D341Med (cell line): ENCODE measurements around the gene GFPT2.

Source experiments
- DNase-seq: peaks from one replicate; pipeline ENCODE4 v3.0.0; 2012; ENCODE audit warnings: low spot score

The GFPT2 gene

DNA sequence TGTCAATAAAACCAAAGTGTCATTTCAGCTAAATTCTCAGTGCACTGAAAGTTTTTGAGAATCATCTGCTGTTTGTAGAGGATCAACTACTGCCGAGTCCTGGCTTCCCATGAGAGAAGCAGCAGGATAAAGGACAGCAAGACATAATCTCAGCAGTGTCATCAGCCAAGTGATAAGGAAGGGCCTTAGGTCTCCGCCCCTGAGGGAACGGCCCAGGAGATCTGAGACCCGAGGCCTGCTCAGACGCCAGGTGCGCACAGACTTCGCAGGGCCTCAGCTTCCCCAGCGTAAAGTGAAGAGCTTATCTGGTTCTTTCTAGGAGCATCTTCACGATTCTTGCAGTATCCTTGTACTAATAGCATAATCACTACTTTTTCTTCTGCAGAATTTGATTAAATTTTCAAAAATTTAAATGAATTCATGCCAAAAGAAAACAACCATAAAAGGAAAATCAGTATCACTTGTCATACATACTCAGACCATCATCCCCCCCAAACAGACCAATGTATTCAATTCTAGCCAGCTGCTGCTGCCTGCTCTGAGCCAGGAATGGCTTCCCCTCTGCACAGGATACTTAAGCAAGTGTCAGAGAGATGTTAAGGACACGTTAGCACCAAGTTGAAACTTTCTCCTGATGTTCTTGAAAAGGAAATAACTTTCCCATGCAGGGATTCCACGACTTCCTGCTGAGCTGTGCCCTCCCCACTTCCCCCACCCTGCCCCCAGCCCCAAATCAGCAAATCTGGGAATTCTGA lies 2.2 kb downstream of the GFPT2 start:
- no peak for DNase-seq

DNA sequence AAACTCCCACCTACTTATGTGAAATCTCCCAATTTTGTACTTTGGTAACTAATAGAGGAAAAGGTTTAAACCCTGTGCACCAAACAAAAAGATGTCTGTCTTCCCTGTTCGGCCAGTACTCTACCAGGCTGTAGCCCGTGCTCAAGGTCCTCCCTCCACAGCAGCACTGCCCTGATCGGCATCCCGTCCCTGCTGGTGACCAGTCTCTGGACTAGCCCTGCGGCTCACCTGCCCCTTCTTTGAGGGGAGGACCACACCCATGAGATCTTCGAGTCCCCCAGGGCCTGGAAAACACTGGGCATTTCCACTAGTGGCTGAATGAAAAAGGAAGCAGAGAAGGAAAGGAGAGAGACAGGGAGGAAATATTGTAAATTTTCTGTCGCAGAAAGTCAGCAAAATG lies 2.8 kb downstream of the GFPT2 start:
- DNase-seq, result no peak

DNA sequence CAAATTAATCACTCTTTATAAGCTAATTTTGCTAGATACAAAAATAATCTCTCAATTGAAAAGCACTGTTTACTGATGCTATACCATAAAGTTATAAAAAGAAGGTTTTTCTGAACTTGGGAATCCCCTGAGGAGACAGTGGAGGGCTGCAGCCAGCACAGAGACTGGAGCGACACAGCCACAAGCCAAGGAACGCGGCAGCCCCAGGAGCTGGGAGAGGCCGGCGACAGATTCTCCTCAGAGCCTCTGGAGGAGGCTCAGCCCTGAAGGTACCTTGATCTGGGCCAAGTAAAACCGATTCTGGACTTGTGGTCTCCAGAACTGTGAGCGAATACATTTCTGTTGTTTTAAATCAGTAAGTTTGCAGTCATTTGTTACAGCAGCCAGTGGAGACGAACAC lies 3.7 kb downstream of the GFPT2 start:
- DNase-seq, result no peak

DNA sequence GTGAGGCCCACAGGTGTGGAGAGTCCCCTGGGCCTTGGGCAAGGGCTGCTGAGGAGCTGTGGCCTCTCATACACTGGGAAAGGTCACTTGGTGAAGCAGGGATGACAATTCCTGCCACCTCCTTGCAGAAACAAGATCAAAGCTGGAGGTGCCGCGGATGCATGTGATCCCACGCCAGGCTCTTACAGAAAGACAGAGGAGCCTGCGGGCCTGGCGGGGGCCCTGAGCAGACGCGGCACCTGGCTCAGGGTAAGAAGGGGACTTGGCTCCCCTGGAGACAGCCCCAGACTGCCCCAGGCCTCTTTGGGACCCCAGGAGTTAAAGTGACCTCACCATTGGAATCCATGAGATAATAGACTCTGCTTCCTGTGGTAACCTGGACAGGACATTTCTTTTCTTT lies 4.8 kb downstream of the GFPT2 start:
- DNase-seq, result no peak

DNA sequence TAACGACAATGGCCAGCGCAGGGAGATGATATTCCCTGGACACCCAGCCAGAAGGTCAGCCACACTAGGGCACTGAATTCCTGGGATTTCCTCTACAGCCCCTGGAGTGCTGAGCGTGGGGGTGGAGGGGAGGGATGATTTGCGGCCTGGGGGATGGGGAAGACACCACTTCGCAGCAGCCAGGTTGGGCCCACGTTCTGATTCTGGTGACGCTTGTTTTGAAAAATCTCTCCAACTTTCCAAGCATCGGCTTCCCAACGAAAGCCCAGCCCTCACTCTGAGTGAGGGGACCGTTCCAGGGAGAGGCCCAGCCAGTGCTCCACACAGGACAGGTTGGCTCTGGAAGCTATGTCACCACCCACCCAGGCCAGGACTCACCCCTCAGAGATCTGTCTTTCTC lies 5.4 kb downstream of the GFPT2 start:
- no peak for DNase-seq

DNA sequence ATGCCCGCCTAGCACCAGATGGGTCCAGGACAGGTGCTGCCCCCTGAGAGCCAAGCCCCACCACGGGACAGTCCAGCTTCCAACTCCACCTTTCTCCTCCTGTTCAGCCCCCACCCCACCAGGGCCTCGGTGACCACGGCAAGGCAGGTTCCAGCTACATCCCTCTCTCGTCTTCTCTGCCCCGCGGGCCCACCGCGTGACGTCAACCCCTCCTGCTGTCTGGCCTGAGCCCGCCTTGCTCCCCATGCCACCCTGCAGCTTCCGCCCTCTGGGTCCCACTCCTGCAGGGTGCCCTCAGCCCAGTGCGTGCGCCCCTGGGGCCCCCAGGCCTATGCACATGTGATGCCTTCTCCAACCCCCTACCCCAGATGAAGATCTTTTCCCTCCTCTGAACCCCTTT lies 6.8 kb downstream of the GFPT2 start:
- no peak for DNase-seq

DNA sequence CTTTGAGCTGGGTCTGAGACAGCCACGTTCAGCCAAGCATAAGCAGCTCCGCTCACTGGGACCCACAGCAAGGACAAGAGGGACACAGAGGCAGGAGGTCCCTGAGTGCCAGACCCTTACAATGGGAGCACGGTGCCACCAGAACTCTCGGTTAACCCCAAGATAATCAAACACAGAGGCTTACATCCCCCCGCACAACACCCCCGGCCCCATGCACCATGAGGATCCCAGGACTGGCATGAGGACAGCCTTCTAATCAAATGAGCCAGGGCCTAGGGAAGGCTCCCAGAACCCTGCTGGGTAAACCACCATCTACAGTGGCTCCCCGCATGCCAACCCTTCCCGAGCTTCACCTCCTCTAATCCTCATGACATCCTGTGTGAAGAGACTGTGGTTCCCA lies 7.4 kb downstream of the GFPT2 start:
- no peak for DNase-seq

DNA sequence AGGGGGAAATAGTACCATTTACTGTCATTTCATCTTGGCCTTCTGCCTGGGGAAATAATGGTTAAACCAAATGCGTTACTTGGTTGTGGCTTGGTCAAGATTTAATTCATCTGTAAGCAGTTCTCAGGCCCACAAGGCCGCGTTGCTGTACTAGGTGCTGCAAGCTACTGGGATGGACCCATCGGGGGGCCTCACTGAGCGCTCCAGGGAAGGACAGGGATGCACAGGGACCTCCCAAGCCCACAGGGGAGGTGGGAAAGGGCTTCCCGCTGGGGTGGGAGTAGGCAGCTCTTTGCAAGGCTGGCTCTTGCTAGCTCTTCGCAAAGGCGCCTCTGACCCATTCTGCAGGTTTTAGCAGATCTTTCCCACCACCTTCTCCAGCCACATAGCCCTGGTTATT lies 8.0 kb downstream of the GFPT2 start:
- DNase-seq, result no peak

DNA sequence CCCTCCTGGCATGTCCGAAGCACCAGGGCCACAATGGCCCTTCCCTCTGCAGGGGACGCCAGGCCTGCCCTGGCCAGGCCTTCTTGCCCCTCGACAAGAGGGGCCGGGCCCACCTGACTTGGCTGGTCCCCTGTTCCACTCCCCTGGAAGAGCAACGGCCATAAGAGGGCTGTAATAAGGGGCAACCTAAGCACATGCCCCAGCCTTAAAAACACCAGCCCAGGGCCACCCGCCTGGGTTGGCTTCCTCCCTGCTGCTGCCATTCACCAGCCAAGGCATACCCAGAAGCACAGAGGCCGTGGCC lies 8.5 kb downstream of the GFPT2 start:
- DNase-seq, result no peak

DNA sequence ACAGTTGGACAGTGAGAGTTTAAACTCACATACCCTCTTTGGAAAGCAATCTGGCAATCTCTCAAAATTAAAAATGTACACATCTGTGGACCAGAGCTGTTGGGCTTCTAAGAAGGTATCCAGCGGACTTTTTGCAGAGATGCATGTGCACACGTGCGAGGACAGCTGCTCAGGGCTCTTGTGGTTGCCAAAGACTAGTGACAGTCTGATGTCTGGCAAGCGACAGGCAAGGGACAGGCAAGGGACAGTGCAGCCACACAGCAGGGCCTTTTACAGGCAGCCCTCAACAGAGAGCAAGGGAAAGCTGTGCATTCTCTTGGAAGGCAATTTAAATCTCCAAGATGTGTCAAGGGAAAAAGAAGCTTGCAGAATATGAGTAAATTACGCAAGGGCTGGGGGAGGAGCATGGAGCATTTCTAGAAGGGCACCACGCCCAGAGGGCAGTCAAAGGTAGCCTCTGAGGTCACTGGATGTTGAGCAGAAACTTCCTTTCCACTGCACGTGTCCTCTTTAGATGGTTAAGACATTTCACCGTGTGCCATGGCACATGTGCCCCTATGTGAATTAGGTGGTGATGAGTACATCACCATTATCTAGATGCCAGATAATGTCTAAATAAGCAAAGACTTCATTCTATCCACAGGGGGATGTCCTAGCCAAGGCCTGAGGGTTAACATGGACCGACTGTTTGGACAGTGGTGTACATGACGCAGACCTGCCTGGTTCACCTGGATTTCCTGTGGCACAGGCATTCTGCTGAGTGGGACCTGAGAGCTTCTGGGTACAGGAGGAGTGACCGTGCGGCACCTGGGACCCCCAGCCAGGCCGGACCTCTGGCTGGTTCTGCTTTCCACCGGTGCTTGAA lies 9.1 kb downstream of the GFPT2 start:
- no peak for DNase-seq

DNA sequence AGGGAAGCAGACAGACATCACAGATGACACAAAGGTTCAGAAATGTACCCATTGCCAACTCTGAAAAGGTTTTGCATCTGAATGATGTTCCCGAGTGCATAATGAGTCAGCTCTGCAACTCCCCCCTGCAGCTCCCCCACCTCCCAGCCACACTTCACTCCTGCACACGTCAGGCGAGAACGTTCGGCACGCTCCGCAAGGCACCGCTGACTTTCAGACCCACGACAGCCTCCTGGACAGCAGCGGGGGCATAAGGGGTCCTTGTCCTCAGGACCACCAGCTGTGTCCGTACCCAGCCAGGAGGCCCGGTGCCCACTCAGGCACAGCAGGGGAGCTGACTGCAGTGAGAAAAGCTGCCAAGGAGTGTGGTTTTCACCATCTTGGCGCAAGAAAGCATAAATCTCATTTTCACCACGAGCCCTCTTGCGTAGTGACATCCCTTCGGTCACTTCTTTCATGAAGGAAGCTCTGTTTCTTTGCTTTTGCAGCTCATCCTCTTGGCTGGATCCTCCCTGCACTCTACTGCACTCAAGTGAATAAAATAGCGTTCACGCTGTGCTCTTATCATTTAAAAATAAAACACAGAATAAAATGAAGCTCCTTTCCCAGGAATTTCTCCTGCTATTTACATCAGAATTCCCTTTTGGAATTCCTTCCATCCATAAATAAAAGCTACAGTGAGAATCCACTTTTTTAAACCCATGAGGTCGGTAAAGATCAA lies 9.9 kb downstream of the GFPT2 start:
- DNase-seq, result no peak

DNA sequence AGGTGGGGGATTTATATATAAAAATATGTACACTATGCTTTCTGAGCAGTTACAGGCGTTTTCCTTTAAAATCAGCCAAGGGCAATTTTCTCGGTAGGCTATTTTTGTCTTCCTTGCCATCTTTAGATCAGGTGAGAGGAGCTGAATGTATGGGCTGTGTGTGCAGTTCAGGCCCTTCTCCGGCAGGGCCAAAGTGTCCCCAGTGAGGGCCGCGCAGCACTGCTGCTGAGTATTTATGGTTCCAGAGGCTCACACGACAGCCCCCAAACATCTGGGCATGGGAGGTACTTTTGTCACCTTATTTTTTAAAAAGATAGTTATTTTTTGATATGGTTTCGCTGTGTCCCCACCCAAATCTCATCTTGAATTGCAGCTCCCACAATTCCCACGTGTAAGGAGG lies 11.5 kb downstream of the GFPT2 start:
- no peak for DNase-seq

DNA sequence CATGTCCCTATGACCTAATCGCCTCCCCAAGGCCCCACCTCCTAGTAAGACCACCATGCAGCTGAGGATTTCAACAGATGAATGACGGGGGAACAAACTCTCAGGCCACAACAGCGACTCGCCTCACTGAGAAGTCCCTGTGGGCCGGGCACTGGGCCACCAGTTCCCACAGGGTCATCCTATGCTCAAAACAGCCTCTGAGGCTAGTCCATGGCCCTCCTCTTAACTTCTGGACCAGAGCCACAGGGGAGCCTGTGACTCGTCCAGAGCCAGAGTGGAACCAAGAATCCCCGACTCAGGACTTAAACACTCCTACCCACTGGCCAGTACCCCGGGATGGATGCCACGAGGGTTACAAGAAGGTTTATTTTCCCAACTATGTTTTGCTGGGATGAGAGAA lies 12.3 kb downstream of the GFPT2 start:
- DNase-seq, result no peak

DNA sequence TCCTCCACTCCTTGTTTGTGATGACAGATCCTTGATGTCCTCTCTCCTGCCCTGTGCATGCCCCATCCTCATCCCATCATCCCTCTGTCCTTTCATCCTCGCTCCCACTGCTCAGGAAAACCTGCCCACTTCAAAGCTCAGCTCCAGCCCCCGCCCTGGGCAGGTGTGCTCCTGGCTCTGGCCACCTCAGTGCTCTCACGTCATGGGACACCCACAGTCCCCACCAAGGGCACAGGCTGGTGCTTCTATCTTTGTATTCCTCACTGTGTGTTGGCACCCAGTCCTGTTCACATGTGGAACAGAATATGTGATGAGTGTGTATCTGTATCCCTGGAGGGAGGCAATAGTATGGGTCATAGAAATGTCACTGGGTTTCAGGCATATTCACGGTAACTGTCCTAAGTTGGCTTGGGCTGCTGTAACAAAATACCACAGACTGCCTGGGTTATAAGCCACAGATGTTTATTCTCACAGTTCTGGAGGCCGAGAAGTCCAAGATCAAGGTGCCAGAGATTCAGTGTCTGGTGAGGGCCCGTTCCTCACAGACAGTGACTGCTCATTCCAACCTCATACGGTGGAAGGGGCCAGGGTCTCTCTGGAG lies 13.5 kb downstream of the GFPT2 start:
- DNase-seq, result no peak

DNA sequence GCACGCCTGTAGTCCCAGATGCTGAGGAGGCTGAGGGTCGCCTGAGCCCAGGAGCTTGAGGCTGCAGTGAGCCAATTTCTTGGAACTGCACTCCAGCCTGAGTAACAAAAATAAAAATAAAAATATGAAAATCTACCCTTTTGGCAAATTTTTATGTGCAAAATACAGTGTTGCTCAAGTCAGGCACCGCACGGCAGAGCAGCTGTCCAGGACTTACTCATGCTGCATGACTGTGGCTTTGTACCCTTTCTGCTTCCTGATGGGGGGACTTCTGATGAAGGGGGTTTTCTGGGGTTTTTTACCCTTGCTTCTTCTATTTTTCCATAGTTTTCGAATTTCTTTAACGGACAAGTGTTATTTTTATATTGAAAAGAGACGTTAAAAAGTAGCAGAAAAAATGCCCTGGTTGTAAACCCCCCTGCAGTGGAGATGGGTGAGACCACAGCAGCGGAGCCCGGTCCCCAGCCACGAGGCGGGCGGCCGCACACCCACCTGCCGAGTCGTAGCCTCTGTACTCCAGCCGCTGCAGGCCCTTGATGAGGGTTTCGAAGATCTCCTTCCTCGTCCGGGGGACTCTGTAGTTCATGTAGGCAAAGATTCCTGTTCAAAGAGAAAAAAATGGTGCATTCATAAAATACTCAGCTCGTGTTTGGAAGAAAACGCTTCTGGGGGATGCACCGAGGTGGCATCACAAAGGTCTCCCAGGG lies 15.0 kb downstream of the GFPT2 start:
- no peak for DNase-seq

DNA sequence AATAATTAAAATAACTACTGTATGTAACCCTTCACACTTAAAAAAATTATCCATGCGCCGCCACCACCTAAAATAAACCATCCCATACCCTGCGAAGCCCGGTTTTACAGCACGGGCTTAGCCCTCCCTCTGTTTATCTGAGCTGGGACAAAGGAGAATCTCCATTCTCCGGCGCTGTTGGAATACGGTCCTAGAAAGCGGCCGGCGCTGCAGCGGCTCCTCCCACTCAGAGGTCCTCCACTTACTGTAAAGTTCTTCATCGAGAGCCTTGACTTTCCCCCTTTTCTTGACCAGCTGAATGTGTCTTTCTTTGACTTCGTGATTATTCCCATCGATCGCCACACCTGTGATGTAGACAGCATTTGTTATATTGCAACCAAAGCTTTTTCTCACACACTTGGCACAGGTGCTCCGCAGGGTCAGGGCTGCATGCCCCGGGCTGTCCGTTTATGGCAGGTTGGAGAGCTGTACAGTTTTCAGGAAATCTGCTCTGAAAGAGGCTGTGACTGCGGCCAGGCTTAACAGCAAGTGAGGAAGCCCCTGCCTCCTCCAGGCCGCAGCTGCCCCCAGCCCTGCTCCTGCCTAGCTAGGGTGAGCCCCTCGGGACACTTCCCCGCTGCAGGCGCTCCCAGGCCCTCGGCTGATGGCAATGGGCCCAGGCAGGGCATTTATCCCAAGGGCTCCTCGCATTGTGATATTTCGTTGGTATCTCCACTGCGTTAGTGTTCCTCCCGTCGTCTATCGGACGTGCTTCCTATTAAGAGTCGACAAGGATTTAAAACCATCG lies 16.7 kb downstream of the GFPT2 start:
- DNase-seq, result no peak

DNA sequence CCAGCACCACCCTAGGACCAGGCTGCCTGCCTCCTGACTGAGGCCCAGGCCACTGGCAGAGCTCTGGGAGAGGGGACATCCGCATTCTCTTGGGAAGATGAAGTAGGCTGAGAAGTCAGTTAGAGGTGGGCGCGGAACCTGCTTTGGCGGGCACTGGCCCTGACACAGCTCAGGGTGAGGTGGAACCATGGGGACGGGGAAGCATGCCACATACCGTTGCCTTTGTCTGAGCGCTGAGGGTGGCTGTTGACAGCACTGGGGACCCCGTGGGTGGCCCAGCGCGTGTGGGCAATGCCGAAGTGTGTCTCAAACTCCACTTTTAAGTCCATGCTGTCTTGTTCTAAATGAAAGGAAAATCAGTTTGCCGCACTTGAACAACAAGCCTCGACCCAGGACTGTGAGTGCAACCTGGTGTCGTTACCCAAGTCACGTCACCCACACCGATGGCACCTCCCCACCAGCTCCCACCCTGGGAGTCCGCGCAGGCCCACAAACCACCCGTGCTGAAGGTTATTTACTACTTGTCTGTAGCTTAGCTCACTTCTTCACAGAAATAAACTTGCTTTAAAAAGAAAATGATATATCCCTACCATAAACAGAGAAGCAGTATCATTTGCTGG lies 17.4 kb downstream of the GFPT2 start:
- DNase-seq, result no peak

DNA sequence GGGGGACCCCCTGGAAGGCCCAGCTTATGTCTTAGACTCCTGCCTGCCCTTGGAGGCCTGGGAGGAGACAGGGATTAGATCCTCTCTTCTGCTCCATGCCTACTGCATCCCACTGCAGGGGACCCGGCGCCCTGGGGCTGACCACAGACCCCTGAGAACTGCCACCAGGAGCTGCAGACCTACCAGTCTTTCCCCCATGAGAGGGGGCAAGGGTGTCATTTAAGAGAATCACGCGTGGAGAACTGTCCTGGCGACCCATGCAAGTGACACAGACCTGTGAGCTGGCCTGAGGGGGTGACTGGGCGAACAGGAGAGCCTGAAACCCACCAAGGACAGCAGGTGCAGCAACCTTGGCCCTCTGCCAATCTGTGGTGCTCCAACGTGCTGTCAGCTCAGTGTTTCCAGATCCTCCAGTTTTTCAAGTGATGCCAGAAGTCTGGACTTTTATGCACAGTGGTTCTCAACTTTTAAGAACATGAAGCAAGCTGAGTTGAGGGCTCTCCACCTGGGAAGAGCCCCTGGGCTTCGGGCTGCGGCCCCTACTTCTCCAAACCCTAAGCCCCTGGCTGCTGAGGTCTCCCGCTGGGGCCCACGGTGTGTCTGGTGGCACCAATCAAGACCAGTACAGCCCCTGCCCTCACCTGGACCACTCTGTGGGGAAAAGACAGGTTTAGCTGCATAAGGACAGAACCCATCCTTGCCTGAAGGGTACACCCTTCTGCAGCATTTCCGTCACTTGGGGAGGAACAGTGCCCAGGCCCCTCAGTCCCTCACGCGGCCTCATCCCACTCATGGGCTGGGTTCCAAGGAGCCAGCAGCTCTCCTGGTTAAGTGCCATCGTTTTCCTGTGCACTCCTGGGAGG lies 18.2 kb downstream of the GFPT2 start:
- DNase-seq, result no peak

DNA sequence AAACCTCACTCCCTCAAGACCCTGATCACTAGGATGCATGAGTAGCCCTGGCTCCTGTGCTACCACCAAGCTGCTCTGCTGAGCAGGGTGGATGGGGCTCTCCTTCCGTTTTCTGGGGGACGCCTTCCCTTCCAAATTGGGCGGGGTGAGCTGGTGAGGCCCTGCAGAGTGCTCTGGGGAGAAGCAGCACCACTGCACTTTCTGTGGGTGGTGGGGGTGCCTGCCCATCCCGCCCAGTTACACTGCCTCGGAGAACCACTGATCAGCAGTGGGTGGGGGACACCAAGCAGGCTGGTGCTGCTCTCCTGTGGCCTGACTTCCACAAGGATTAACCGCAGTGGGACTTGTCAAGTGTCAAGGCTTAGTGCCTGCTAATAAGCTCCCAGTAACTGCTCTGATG lies 19.0 kb downstream of the GFPT2 start:
- DNase-seq, result no peak

DNA sequence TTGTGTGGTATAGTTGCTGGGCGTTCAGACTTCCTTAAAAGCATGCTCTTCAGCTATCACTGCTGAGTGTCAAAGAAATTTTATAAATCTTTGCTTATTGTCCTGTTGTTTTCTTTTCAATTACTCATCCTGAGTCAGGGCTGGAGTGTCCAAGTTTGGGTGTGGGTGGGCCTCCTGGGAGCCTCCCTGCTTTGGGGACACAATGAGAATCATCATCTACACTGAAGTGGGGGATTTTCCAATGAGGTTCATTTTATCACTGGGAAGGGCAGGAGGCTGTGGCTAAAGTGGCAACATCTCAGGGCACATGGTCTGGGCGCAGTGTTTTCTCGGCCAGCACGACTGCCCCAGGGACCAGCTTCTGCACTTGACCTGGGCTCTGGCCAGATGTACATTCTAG lies 19.5 kb downstream of the GFPT2 start:
- DNase-seq, result no peak
